Retinal pigment epithelial cell (primary cell): ENCODE measurements around the gene LRP2.
"Not testable (repeated sequence)": the region's sequence is repeated elsewhere in the genome, so short reads cannot be mapped to it uniquely, and the experiment has no call there.

Experiments used
- DNase-seq: peaks from one replicate; pipeline ENCODE4 v3.0.0-alpha.2; 2010; ENCODE audit warnings: low read depth
- H3K4me3 ChIP-seq: 2 replicates; pipeline ENCODE4 v1.5.1; 2011; ENCODE audit warnings: mild to moderate bottlenecking, low read length, control low read depth, moderate library complexity
- TF ChIP-seq, protein P1 (sequence below): conservative IDR thresholded peaks from 2 replicates; pipeline ENCODE4 v1.5.1; 2011; ENCODE audit warnings: low read depth, low read length, control low read depth, inconsistent platforms

Gene LRP2

DNA sequence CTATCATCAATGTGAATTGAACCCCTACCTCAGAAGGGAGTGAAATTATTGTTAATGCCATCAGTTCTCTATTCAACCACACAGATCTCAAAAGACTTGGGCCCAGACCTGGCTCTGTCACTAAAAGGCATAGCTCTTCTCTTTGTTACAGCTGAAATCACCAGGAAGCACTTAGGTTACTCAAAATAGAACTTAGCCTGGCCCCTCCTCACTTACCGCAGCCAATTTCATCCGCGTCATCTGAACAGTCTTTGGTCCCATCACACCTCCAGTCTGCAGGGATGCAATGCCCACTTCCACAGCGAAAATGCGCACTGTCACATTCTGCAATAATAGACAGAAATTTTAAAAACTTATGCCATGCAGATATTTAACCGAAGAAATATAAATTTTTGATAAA lies 41.8 kb downstream of the LRP2 start:
- no peak overlapping the region for H3K4me3 ChIP-seq
- TF ChIP-seq, protein P1, sequence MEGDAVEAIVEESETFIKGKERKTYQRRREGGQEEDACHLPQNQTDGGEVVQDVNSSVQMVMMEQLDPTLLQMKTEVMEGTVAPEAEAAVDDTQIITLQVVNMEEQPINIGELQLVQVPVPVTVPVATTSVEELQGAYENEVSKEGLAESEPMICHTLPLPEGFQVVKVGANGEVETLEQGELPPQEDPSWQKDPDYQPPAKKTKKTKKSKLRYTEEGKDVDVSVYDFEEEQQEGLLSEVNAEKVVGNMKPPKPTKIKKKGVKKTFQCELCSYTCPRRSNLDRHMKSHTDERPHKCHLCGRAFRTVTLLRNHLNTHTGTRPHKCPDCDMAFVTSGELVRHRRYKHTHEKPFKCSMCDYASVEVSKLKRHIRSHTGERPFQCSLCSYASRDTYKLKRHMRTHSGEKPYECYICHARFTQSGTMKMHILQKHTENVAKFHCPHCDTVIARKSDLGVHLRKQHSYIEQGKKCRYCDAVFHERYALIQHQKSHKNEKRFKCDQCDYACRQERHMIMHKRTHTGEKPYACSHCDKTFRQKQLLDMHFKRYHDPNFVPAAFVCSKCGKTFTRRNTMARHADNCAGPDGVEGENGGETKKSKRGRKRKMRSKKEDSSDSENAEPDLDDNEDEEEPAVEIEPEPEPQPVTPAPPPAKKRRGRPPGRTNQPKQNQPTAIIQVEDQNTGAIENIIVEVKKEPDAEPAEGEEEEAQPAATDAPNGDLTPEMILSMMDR: no peak
- DNase-seq: no peak

DNA sequence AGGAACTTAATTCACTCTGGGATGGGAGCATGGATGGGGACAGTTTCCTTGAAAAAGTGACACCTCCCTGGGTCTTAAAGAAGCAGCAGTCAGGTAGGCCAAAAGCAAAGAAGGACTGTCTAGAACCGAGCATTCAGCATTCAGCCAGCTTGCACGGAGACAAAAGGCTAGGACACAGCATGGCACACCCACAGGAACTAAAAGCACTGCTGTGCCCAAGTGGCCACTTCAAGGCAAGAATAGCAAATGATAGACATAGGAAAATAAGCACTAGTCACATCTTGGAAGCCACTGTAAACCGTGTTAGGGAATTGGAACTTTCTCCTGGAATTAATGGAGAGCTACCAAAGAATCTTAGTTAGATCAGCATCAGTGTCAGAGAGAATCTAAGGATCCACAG lies 47.0 kb downstream of the LRP2 start:
- no peak overlapping the region for H3K4me3 ChIP-seq
- DNase-seq: no peak
- TF ChIP-seq, protein P1: no peak

DNA sequence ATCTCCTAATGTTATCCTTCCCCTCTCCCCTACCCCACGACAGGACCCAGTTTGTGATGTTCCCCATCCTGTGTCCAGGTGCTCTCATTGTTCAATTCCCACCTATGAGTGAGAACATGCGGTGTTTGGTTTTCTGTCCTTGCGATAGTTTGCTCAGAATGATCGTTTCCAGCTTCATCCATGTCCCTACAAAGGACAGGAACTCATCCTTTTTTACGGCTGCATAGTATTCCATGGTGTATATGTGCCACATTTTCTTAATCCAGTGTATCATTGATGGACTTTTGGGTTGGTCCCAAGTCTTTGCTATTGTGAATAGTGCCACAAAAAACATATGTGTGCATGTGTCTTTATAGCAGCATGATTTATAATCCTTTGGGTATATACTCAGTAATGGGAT lies 54.0 kb downstream of the LRP2 start:
- DNase-seq, H3K4me3 ChIP-seq: not testable (repeated sequence)

DNA sequence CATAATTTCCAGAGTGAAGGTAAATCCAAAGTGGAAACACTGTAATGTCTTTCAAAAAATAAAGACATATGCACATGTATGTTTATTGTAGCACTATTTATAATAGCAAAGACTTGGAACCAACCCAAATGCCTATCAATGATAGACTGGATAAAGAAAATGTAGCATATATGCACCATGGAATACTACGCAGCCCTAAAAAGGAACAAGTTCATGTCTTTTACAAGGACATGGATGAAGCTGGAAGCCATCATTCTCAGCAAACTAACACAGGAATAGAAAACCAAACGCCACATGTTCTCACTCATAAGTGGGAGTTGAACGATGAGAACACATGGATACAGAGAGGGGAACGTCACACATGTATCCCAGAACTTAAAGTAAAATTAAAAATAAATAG lies 57.6 kb downstream of the LRP2 start:
- DNase-seq, H3K4me3 ChIP-seq: not testable (repeated sequence)

DNA sequence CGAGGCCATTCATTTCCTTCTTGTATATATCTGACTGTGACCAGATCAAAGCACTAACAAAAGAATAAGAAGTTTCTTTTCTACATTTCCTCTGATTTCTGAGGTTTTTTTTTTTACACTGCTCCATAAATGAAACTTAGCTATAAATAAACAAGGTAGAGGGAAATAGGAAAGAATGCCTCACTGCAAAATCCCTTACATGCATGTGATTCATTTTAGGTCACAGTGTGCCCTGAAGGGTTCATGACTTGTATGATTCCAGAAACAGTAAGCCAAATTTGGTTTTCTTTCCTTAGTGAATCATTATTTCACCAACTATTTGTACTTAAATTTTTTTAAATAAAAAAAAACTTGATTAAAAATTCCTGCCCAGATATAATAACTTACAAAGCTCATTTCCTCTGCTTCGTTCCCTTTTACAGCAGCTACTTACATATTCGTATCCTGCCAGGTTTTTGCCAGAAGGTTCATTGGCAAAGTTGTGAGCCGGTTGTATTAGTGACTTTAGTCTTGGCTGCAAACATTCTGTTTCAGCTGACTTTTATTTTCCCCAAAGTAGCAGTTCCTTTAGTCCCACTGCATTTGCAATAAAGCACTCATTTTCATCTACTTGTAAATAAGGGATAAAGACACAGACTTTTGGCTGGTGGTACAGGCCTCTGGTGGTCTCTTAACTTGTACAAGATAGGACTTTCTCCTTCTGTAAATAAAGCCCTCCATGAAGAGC lies 58.6 kb downstream of the LRP2 start:
- TF ChIP-seq, protein P1: no peak
- H3K4me3 ChIP-seq: no peak overlapping the region
- no peak for DNase-seq

DNA sequence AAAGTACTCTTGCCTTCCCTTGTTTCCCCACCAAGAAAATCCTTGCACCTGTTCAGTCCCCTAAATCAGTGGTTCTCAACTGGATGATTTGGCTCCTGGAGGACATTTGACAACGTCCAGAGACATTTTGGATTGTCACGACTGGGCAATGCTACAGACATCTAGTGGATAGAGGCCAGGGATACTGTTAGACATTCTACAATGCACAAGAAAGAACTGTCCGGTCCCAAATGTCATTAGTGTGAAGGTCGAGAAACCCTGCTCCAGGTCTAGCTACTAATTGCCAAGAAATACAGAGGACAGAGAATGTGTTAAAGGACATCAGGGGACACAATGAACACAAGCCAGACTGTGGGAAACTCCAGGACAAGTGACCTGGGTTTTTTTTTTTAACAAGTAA lies 60.0 kb downstream of the LRP2 start:
- no peak overlapping the region for H3K4me3 ChIP-seq
- TF ChIP-seq, protein P1: no peak
- DNase-seq: no peak

DNA sequence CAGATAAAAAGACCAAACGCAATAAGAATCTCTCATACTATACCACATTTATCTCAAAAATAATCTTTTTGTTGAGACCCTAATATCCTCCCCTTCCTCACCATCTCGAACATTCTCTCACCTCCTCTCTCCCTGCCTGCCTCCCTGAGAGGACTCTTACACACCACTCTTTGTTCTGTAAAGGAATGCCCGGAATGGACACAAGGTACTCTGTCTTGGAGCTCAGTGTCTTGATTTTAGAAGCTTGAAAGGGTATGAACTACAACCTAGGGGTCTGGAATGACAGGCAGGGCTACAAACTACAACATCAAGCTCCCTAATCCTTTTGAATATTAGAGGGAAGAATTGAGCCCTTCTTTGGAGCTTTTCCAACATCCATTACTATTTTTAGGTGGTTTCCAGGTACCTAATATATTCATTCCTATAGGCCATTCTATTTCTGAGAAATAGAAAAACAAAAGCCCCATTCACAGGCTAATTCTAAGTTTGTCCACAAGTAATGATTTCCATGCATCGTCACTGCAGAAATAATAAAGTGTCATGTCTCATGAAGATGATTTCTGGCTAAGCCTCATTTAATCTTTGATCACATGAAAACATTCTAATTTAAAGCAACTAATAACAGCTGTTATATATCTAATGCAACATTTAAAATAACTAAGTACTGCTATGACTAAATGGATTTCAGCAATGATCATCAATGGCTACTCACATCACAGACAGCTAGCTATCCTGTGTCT lies 60.6 kb downstream of the LRP2 start:
- TF ChIP-seq, protein P1: no peak
- no peak overlapping the region for H3K4me3 ChIP-seq
- peak; percentile 35 for DNase-seq
